ENCODE data around the gene NQO2.
A peak's percentile ranks its signal among the peaks of the same experiment; 100 is the strongest.

Gene NQO2, protein sequence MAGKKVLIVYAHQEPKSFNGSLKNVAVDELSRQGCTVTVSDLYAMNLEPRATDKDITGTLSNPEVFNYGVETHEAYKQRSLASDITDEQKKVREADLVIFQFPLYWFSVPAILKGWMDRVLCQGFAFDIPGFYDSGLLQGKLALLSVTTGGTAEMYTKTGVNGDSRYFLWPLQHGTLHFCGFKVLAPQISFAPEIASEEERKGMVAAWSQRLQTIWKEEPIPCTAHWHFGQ

DNA sequence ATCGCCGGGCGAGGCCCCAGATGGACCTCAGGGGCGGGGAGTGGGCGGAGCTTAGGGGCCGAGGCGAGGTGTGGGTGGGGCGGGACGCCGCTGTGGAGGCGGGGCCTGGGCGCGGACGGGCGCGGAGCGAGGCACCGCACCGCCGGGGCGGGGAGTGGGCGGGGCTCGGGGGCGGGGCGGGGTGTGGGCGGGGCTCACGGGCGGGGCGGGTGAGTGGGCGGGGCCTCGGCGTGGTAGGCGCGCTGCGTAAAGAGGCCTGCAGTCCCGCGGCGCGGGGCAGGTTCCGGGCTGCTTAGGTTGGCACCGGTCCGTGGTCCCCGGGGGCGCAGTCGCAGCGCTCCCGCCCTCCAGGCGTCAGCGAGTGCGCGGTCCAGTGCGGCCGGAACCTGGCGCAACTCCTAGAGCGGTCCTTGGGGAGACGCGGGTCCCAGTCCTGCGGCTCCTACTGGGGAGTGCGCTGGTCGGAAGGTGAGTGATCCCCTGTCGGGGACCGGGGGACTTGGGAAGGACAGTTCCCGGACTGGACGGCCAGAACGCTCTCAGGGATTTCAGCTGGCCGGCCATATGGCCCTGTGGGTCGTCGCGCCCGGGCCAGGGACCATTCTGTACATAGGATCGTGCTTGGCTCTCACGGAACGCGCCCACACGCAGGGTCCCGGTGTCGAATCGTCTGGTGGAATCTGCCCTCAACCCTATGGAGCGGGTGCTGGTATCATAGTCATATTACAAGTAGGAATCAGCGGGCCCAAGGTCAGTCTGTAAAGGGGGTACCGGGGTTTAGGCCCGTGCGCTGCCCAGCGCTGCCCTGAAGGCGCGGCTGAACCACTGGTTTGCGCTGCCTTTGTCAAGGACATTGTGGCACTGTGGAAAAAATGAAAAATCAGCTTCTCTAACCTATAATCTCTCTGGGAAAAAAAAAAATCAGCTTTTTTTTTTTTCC lies at the start of gene NQO2:
TSS of gene NQO2 (plus strand) at position 277 of the 940 bp plus-strand sequence. CDS start 6,659 bp downstream, outside the sequence.
- DNase-seq, result peak; percentile 74

DNA sequence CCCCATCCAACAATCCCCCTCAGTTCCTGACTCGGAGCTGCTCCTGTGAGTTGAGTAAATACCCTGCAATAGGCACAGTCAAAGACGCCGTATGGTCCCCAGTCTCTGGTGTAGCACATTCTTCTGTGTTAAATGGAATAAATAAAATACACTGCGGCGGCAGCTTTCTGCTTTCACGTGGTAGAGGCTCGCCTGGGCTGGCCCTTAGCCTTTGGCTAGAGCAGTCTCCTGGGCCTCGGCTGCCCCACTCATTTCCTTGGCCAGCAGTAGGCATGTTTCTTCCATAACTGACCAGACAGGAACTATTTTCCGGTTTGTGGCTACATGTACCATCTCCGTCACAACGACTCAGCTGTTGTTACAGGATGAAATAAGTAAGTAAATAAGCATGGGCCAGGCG lies 49.0 kb upstream of the NQO2 start:
- DNase-seq, result no peak

DNA sequence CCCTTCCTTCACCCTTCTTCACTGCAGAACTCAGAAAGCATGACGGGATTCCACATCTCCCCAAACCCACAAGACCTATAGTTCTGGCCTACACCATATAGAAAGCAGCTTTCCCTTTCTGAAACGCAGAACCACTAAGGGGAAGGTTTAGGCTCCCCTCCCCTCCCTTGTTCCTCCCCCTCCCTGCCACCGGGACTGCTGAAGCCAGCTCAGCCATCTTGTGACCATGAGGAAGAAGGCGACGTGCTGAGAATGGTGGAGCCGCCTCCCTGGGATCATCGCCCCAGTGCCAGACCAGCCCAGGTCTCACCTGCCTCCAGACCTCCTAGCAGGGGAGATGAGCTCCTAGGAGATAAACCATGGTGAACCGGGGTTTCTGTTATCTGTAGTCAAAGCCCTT lies 48.0 kb upstream of the NQO2 start:
- no peak for DNase-seq

GRCh38 chr6:2952557-2953095 lies 47.1 kb upstream of the NQO2 start:
- DNase-seq, result peak; percentile 79

DNA sequence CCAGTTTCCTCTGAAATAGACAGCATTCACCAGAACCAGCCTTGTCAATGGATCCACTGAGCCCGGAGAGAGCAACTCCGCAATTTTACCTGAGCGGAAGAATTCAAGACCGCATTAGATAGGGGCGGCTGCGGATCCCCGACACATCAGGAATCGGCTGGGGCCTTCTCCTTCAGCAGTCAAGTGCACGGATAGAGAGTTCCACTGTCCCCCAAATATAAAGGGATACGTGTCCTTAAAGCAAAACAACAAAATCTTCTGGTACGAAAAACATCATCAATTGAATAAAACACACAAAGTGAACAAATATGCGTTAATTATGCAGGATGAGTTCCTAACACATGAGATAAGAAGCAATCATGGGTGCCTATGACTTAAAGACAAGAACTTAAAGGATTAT lies 46.6 kb upstream of the NQO2 start:
- DNase-seq, result no peak

DNA sequence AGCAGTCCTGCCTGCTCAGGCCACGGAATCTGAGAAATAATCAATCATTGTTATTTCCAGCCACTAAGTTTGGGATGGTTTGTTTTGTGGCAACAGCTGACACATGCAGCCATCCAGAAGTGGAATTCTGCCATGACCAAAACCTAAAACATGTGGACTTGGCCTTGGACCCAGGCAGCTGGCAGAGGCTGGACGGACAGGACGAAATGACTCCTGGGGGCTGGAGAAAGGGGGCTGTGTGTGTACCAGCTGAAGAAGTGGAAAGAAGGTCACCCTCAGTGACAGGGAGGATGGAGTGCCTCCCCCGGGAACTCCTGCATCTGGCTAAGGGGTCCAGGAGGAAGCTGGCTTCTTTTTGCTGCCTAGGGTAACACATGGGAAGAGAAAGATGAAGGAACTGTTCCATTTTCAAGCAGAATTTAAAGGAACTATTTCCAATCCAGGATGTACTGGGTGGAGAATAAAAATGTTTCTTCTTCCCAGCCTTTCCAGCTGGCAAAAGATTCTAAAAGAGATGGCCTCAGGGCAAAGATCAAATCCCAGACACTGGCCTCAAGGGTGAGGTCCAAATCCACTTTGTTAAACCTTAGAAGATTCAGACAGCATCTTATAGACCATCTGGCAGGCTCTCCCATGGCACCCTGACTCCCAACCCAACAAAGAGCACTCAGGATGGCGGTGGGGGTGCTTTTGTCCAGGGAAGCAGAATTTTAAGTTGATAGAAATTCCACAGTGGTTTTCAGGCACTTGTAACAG lies 42.6 kb upstream of the NQO2 start:
- no peak for DNase-seq

DNA sequence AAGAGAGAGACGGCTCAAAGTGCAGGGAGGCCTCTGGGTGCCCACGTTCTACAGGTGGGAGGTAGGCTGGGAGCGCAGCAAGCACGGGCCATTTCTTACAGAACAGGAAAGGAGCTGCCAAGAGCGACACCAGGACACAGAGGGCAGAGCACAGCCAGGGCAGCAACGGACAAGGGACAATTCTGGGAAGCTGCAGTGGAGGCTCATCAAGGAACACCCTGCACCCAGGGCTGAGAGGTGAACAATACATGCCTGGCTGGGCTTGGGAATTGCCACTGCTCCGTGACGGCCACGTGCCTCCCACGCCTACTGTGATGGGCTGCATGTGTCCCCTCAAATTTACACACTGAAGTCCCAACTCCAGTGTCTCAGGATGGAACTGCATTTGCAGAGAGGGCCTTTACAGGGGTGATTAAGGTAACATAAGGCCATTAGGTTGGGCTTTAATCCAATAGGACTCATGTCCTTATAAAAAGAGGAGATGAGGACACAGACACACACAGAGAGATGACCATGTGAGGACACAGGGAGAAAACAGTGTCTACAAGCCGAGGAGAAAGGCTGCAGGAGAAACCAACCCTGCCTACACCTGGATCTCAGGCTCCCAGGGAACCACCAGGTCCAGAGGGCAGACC lies 41.9 kb upstream of the NQO2 start:
- DNase-seq, result no peak

- DNase-seq, result no peak
Observed at GRCh38 chr6:2958331-2958711, 41.4 kb upstream of the NQO2 start.

GRCh38 chr6:2958776-2959175 lies 40.9 kb upstream of the NQO2 start:
- DNase-seq, result no peak

GRCh38 chr6:2959909-2960719 lies 39.6 kb upstream of the NQO2 start:
- DNase-seq, result peak; percentile 68

DNA sequence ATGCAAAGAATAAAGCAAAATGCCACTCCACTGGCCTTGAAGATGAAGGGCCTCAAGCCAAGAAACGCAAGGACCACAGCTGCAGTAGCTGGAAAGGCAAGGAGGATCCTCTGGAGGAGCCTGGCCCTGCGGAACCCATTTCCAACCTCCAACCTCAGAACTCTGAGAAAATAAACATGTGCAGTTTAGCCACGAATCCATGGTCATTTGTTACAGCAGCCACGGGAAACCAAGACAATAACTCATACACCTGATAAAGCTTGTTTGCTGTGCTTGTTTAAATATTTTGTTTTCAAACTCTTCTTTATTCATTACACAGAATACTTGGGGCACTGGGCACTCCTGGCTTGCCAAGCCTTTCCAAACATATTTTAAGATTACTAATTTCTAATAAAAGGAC lies 38.8 kb upstream of the NQO2 start:
- DNase-seq, result no peak

DNA sequence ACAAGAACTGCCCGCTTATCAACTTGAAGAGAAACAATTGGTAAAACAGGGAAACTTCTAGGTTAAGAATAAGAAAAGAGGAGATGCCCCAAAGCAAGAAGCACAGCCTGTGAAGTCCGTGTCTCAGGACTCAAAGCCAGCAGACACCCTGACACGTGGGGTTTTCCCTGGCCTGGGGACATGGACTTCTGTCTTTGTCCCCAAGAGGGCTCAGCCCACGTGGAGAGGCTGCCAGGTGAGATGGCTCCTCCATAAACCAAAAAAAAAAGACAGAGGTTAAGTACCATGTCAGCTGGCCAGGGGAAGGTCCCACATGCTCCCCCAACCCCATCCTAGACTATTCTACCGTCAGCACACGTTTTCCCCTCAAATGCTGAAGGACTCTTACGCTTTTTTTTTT lies 38.2 kb upstream of the NQO2 start:
- no peak for DNase-seq

DNA sequence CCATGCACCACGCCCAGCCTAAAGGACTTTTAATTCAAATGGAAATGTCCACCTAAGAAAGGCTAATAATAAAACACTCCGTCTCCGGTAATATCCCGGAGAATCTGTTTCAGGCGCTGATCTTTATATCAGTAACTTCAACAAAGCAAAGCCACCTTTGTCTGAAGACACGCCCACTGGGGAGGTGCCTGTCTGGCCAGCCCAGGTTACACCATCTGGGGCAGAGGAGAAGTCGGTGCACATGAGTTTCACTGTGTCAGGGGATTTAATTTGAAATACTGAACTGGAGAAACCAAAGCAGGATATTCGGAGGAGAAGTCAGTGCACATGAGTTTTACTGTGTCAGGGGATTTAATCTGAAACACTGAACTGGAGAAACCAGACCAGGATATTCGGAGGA lies 37.7 kb upstream of the NQO2 start:
- DNase-seq, result no peak

GRCh38 chr6:2962636-2963035 lies 37.1 kb upstream of the NQO2 start:
- no peak for DNase-seq

GRCh38 chr6:2963756-2964155 lies 35.9 kb upstream of the NQO2 start:
- DNase-seq, result no peak

DNA sequence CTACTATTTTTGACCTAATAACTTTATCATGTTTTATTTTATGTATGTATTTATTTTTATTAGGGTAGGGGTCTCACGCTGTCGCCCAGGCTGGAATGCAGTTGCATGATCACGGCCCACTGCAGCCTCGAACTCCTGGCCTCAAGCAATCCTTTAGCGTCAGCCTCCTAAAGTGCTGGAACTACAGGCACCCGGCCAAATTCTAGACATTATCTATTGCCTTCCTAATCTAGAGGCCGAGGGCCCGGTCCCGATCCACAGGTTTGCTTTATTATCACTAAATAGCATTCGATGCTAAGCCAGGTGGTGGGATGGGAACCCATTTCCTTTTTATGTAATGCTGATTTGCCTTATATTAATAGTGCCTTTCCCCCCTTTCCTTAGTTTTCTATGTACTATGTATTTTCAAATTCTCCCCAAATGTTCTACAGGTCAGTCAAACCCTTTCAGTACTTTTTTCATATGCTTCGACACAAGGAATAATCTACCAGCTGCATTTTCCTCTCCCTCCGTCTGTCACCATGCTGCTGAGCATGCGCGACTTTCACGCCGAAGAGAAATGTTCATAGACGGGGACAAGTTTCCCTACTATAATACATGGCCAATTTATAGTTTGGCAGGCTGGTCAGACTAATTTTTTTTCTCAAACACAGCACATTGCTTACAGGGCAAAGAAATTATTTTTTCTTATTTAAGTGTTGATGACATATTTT lies 34.7 kb upstream of the NQO2 start:
- no peak for DNase-seq

GRCh38 chr6:2966347-2966746 lies 33.3 kb upstream of the NQO2 start:
- DNase-seq, result no peak

GRCh38 chr6:2967936-2968335 lies 31.8 kb upstream of the NQO2 start:
- no peak for DNase-seq

DNA sequence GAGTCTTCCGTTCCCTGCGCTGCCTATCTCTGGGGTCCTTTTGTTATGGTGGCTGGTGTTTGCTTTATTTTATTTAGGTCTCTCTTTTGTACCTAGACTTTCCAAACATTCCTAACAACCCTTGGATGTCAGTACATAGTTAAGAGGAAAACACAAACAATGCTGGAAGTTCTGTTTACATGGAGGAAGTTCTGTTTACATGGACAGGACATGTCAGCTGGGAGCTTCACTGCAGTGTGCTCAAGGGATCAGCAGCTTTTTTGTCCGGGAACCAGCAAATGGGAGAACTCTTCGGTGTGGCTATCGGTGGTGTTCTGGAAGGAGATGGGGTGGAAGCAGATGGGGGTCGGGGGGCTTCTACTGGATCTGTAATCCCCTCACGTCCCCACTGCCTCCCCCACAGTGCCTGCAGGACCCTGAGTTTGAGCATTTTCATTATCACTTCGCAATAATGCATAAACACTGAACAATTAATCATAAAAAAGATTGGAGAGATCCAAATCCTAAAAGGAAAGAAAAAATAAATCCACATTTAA lies 31.0 kb upstream of the NQO2 start:
- no peak for DNase-seq

- no peak for DNase-seq
Observed at GRCh38 chr6:2969549-2969948, 30.1 kb upstream of the NQO2 start.
